Activated CD4-positive, alpha-beta T cell treated with anti-CD3 and anti-CD28 coated beads, Interleukin-2, amount 50 U/mL, for 4 hours (primary cell): ENCODE data around the gene BAIAP2L1.
"Not testable (repeated sequence)": the region's sequence is repeated elsewhere in the genome, so short reads cannot be mapped to it uniquely, and the experiment has no call there.

Experiments
- DNase-seq, 2 experiments: peaks; one replicate each; pipeline ENCODE4 v3.0.0-alpha.2; 2020

Gene BAIAP2L1

GRCh38 chr7:98317366-98318040 is 83.4 kb downstream of the BAIAP2L1 start:
- no peak for DNase-seq

- DNase-seq: not testable (repeated sequence)
Measured at GRCh38 chr7:98315994-98316527, 84.8 kb downstream of the BAIAP2L1 start.

GRCh38 chr7:98315318-98315993 is 85.4 kb downstream of the BAIAP2L1 start:
- no peak for DNase-seq

GRCh38 chr7:98314469-98314868 is 86.4 kb downstream of the BAIAP2L1 start:
- DNase-seq: no peak

GRCh38 chr7:98312201-98312600 is 88.7 kb downstream of the BAIAP2L1 start:
- DNase-seq: no peak

- DNase-seq: no peak
Measured at GRCh38 chr7:98309566-98309965, 91.3 kb downstream of the BAIAP2L1 start.

GRCh38 chr7:98307971-98308466 is 92.9 kb downstream of the BAIAP2L1 start:
- no peak for DNase-seq

- DNase-seq: no peak
Measured at GRCh38 chr7:98305951-98306535, 94.8 kb downstream of the BAIAP2L1 start.

GRCh38 chr7:98303906-98304305 is 97.0 kb downstream of the BAIAP2L1 start:
- no peak for DNase-seq

GRCh38 chr7:98303176-98303865 is 97.6 kb downstream of the BAIAP2L1 start:
- no peak for DNase-seq

- no peak for DNase-seq
Measured at GRCh38 chr7:98301693-98302470, 99.0 kb downstream of the BAIAP2L1 start.

- no peak for DNase-seq
Measured at GRCh38 chr7:98300595-98301372, 100.1 kb downstream of the BAIAP2L1 start.

GRCh38 chr7:98297626-98298286 is 103.1 kb downstream of the BAIAP2L1 start:
- DNase-seq: no peak

- DNase-seq: no peak
Measured at GRCh38 chr7:98296833-98297232, 104.1 kb downstream of the BAIAP2L1 start.

GRCh38 chr7:98295467-98296192 is 105.3 kb downstream of the BAIAP2L1 start:
- no peak for DNase-seq

GRCh38 chr7:98294798-98295382 is 106.0 kb downstream of the BAIAP2L1 start:
- DNase-seq: no peak

GRCh38 chr7:98294326-98294725 is 106.6 kb downstream of the BAIAP2L1 start:
- DNase-seq: no peak

- no peak for DNase-seq
Measured at GRCh38 chr7:98293746-98294145, 107.1 kb downstream of the BAIAP2L1 start.

GRCh38 chr7:98293265-98293664 is 107.6 kb downstream of the BAIAP2L1 start:
- DNase-seq: no peak

GRCh38 chr7:98291717-98292116 is 109.2 kb downstream of the BAIAP2L1 start:
- no peak for DNase-seq
